Measurements from ENCODE around the gene OLIG2.

The OLIG2 gene

GRCh38 chr21:33019885-33020557 is 5.7 kb upstream of the OLIG2 start:
- DNase-seq (ENCODE audit: low read depth): no peak

DNA sequence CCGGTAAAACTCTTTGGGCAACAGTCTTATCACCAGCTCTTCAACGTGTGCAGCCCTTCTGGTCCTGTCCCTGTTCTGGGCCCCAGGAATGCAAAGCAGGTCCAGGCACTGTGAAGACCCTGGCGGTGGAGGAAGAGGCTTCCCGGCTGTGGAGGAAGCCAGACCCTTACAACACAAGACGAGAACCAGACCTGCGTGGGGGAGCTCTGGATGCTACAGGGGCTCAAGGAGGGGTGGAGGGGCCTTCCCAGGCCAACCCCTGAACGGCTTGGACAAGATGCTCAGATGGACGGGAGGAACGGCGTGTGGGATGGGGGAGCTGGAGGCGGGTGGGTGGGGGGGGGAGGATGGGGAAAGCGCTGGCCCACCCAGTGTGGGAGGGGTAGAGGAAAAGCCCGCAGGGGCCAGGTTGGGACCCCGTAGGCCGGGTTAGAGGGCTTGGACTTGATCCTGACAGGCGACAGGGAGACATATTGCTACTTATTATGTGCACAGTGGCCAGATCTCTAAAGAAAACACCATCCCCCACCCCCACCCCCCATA is 5.1 kb upstream of the OLIG2 start:
- no peak for DNase-seq (ENCODE audit: low read depth)

DNA sequence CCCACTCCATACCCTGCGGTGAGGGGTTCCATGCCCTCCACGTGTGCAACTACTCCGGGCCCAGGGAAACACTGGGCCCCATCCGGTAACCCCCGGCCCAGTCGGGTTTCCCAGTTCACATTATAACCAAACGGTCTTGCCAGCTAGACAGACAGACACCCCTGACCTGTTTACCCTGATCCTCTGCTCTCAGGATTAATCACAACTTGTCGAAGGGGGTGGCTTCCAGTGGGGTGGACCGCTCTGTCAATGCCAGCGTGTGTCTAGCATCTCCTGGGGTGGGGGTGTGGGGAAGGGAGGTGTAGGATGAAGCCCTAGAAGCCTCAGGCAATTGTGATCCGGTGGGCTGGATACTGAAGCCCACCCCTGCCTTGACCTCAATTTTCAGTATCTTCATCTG is 4.6 kb upstream of the OLIG2 start:
- DNase-seq (ENCODE audit: low read depth): no peak

DNA sequence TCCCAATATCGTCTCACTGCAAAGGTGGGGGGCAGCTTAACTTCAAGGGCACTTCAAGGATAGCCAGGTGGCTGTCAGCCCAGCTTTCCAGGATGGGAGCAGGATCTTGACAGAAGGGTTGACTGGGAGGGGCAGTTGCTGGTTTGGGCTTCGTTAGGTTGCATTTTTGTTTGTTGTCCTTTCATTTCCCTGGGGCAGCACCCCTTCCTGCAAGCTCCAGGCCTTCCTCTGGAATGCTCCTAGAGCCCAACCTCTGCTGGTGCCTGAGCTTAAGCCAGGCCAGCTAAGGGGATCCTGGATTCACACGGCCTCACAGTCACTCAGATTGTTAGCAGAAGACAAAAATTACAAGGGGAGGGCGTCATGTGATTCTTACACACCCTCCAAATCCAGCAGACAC is 4.1 kb upstream of the OLIG2 start:
- DNase-seq (ENCODE audit: low read depth): no peak

DNA sequence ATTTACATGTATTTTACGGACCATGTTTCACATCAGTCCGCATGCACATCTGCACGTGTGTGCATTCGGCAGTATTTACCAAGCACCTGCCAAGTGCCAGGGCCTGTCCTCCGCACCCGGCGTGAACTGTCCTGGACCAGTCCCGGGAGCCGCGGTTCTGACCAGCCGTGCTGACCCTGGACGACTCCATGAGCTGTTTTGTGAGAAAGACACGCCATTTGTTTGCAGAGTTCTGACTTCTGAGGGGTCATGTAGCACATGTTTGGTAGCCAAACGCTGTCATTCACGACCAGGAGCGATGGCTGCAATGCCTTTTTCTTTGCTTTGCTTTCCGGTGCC is 3.3 kb upstream of the OLIG2 start:
- no peak for DNase-seq (ENCODE audit: low read depth)

- no peak for DNase-seq (ENCODE audit: low read depth)
These were observed 2.7 kb upstream of the OLIG2 start for GRCh38 chr21:33022828-33023573.

DNA sequence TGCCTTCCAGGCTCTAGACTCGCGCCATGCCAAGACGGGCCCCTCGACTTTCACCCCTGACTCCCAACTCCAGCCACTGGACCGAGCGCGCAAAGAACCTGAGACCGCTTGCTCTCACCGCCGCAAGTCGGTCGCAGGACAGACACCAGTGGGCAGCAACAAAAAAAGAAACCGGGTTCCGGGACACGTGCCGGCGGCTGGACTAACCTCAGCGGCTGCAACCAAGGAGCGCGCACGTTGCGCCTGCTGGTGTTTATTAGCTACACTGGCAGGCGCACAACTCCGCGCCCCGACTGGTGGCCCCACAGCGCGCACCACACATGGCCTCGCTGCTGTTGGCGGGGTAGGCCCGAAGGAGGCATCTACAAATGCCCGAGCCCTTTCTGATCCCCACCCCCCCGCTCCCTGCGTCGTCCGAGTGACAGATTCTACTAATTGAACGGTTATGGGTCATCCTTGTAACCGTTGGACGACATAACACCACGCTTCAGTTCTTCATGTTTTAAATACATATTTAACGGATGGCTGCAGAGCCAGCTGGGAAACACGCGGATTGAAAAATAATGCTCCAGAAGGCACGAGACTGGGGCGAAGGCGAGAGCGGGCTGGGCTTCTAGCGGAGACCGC is 2.0 kb upstream of the OLIG2 start:
- DNase-seq (ENCODE audit: low read depth): no peak

GRCh38 chr21:33024201-33025103 is 1.3 kb upstream of the OLIG2 start:
- DNase-seq (ENCODE audit: low read depth): no peak

GRCh38 chr21:33025106-33025488 is 638 bp upstream of the OLIG2 start:
- DNase-seq (ENCODE audit: low read depth): no peak

DNA sequence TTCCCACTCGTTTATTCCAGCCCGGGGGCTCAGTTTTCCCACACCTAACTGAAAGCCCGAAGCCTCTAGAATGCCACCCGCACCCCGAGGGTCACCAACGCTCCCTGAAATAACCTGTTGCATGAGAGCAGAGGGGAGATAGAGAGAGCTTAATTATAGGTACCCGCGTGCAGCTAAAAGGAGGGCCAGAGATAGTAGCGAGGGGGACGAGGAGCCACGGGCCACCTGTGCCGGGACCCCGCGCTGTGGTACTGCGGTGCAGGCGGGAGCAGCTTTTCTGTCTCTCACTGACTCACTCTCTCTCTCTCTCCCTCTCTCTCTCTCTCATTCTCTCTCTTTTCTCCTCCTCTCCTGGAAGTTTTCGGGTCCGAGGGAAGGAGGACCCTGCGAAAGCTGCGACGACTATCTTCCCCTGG is 716 bp downstream of the OLIG2 start:
- no peak for DNase-seq (ENCODE audit: low read depth)

- DNase-seq (ENCODE audit: low read depth): no peak
These were observed 1.2 kb downstream of the OLIG2 start for GRCh38 chr21:33026878-33027400.

- DNase-seq (ENCODE audit: low read depth): no peak
These were observed 1.9 kb downstream of the OLIG2 start for GRCh38 chr21:33027401-33028286.

DNA sequence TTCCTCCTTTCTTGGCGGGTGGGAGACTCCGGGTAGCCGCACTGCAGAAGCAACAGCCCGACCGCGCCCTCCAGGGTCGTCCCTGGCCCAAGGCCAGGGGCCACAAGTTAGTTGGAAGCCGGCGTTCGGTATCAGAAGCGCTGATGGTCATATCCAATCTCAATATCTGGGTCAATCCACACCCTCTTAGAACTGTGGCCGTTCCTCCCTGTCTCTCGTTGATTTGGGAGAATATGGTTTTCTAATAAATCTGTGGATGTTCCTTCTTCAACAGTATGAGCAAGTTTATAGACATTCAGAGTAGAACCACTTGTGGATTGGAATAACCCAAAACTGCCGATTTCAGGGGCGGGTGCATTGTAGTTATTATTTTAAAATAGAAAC is 2.5 kb downstream of the OLIG2 start:
- no peak for DNase-seq (ENCODE audit: low read depth)

GRCh38 chr21:33028773-33029384 is 3.1 kb downstream of the OLIG2 start:
- no peak for DNase-seq (ENCODE audit: low read depth)

DNA sequence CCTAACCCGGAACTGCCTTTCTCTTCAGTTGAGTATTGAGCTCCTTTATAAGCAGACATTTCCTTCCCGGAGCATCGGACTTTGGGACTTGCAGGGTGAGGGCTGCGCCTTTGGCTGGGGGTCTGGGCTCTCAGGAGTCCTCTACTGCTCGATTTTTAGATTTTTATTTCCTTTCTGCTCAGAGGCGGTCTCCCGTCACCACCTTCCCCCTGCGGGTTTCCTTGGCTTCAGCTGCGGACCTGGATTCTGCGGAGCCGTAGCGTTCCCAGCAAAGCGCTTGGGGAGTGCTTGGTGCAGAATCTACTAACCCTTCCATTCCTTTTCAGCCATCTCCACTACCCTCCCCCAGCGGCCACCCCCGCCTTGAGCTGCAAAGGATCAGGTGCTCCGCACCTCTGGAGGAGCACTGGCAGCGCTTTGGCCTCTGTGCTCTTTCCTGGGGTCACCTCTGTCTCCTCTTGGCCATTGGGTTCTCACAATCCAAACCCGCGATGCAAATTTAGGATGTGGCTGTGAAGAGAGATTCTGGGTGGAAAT is 3.7 kb downstream of the OLIG2 start:
- DNase-seq (ENCODE audit: low read depth): no peak

DNA sequence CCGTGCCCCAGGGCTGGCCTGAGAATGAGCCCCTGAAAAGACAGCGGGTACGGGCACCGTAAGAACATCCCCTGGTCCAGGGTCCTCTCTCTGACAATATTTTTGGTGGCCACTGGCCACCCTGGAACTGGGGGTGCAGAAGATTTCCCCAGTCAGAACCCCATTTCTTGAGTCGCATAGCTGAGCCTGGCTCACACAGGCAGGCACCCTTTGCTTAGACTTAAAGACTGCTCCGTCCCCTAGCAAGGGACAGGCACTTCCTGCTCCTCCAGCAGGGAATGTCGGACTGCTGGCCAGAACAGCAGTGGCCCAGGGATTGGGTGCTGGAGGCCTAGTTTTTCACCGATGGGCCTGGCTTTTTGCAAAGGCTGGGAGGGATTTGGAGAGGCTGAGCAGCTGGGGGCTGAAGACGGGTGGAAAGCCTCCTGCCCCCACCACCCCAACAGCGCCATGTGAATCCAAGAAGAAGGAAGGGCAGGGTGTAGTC is 4.3 kb downstream of the OLIG2 start:
- DNase-seq (ENCODE audit: low read depth): no peak

DNA sequence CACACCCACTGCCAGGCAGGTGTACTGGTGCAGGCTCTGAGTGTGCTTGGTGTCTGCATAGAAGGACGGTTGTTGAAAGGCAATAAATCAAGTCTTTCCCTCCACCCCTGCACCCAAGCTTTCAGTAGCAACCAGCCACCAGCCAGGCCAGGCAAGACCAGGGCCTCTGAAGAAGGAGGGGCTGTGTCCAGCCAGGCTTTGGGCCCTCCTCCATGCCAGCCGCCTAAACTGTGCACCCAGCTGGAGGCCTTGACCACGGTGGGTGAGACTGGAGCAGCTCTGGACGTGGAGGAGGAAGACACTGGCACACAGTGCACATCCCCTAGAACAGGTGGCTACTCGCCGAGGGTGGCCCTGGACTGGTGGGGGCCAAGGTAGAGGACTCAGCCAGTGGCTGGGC is 4.9 kb downstream of the OLIG2 start:
- DNase-seq (ENCODE audit: low read depth): no peak

DNA sequence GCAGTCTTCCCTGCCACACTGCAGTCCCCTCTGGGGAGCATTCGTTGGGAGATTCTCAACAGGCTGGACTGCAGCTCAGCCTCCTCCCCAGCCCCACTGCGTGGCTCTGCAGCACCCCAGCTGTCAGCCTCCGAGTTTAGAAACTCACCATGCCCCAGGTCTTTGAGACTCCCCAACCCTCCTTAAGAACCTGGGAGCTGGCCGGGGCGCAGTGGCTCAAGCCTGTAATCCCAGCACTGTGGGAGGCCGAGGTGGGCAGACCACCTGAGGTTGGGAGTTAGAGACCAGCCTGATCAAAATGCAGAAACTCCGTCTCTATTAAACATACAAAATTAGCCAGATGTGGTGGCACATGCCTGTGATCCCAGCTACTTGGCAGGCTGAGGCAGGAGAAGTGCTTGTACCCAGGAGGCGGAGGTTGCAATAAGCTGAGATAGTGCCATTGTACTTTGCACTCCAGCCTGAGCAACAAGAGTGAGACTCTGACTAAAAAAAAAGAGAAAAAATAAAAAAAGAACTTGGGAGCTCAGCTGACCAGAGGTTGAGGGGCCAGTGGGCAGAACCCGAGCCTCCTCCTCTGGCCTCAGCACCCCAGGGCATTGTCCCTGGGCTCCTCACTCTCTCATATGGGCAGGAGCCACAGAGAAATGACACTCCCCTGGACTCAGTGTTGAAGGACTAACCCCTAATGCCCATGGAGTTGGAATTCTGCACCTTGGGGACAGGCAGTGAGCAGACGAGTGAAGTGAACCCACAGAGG is 5.6 kb downstream of the OLIG2 start:
- DNase-seq (ENCODE audit: low read depth): no peak

DNA sequence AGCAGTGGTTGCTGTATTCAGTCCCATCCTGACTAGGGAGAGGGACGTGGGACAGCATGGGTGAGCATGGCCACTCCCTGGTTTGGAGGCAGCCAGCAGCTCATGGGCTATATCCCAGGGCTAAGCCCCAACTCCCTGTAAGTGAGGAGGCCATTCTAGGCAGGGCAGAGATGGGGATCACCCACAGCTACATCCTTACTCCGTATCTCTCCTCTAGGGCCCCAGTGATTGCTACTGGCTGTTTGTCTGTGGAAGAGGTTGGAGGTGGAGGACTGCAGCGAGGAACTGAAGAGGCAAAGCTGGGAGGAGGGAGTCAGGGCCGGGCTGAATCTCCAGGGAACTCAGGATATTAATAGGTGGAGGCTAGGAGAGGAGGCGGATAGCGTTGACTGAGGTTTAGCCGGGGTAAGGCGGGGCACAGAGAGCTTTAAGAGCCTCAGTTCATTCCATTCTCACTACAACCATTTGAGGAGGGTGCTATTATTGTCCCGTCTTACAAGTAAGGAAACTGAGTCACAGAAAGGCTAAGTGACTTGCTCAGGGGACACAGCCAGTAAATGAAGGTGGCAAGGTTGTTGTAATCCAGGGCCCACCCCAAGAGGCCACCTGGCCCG is 6.8 kb downstream of the OLIG2 start:
- no peak for DNase-seq (ENCODE audit: low read depth)

Data from GM04503 (cell line).